GM21526 (cell line): ENCODE results near the gene ZC3H12A.

ENCODE experiments used
- ATAC-seq: cut with Tn5 transposase; IDR thresholded peaks from one replicate; pipeline ENCODE4 v1.9.1; 2021; ENCODE audit warnings: moderate library complexity; ENCODE audit not compliant: unreplicated experiment, low FRiP score

Gene ZC3H12A

DNA sequence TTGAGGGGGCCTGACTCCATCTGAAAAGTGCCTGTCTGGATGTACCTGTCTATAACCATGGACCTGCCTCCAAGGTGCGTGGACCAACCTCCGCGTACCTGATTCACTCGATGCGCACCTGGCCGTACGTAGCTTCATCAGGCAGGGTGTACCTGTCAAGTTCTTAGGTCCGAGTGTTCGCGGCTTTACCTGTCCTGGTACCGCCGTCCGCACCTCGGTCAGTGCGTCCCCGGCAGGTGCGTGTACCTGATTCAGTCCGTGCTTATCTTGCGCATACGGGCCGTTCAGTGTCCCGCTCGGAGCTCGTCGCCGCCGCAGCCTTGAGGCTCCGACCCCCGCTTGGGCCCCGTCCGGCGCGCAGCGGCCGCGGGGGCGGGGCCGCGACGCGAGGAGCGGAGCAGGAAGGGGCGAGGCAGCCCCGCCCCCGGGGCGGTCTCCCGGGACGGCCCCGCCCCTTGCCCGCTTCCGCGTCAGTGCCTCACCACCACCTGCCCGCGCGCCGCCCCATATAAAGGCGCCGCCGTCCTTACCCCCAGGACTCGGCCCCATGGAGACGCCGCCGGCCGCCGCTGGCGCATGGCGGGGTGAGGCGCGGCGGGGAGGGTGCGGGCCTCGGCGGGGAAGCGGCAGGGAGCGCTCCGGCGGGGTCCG is at the start of gene ZC3H12A:
Gene ZC3H12A (plus strand): TSS at position 535 of the 651 bp plus-strand sequence. CDS start 917 bp downstream, outside the sequence.
- no peak for ATAC-seq

DNA sequence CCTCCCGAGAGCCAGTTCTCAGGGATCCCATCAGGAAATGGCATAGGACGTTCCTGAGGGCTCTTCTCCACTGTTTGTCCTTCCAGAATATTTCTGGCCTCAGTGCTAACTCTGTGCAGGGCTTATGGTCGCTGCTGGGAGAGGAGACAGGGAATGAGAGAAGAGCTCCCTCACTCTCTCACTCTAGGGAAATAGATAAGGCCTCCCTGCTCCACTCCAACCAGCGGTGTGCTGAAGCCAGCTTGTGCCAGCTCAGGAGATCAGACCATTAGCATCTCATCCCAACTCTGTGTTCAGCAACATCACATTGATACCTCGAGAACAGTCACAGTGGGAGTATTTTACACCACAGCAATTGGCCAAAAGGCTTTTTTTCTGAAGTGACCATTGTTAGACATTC is 49.2 kb upstream of the ZC3H12A start:
- ATAC-seq = no peak

- ATAC-seq = no peak
Measured at GRCh38 chr1:37429029-37429428, 45.4 kb upstream of the ZC3H12A start.

GRCh38 chr1:37430103-37430985 is 44.0 kb upstream of the ZC3H12A start:
- ATAC-seq = no peak

- ATAC-seq = no peak
Measured at GRCh38 chr1:37432716-37433115, 41.7 kb upstream of the ZC3H12A start.

- no peak for ATAC-seq
Measured at GRCh38 chr1:37433171-37433570, 41.2 kb upstream of the ZC3H12A start.

- ATAC-seq = no peak
Measured at GRCh38 chr1:37434292-37435225, 39.8 kb upstream of the ZC3H12A start.

- no peak for ATAC-seq
Measured at GRCh38 chr1:37437087-37437486, 37.3 kb upstream of the ZC3H12A start.

DNA sequence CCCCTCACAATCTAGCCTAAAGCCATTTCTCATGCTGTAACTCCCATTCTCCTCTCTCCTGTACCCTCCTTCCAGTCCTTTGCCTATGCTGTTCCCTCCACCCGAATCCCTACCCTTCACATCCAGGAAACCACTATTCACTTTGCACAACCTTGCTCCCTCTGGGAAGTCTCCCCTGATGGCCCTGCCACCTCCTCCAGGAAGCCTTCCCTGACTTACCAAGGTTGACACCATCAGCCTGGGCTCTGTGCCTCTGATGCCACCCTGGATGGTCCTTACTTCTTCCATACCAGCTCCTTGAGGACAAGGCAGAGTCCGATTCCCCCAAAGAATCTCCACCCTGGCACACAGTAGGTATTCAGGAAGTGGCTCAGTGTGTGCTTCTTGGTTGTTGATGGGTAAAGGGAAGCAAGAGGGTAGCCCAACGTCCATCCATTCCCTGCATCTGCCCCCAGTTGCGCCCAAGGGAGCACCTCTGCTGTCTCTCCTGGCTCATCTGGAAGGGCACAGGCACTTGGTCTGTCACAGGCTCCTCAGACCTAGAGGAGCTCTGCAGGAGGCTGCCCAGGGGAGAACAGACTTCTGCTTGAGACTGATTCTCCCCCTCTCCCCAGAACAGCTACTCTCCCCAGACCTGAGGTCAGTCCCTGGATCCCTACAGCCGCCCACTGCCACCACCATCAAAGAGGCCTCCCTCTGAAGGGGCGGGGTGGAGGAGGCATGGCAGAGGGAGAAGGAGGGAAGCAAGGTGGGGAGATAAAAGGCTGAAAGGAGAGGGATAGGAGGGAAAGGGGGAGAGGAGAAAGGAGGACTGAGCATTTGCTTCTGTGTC is 36.1 kb upstream of the ZC3H12A start:
- no peak for ATAC-seq

- no peak for ATAC-seq
Measured at GRCh38 chr1:37438869-37439343, 35.5 kb upstream of the ZC3H12A start.

DNA sequence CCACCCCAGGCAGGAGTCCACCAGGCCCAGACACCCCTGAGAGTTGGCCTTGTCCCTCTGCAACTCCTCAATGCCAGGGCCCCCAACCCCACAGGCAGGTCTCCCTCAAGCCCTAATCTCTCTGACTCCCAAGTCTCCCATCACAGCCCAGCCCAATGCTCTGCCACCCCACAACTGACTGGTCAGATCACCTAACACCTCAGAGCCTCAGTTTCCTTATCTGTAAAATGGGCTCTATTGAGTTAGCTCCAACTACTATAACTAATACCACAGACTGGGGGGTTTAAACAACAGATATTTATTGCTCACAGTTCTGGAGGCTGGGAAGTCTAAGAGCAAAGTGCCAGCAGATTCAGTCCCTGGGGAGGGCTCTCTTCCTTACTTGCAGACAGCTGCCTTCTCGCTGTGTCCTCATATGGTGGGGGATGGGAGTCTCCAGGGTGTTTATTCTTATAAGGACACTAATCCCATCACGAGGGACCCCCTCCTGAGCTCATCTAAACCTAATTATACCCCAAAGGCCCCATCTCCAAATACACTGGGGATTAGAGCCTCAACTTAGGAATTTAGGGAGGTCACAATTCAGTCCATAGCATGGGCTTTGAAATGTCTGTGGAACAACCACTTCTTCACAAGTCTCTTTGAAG is 34.9 kb upstream of the ZC3H12A start:
- ATAC-seq = no peak

DNA sequence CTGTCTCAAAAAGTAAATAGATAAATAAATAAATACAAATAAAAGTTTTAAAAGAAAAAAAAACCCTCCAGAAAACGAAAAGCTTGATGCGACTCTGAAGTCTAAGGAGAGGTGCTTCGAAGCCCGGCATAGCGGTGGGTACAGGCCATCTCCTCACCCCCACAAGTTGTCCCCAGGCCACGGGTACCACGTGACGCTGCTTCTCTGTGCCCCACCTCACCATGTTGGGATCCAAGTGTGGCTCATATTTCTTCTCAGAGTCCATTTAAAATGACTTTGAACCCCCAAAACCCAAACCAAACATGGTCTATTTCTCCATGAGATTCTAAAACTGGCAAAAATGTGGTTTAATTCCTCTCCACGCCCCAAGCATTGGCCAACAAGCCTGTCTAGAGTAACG is 32.9 kb upstream of the ZC3H12A start:
- ATAC-seq = no peak

GRCh38 chr1:37442139-37442538 is 32.2 kb upstream of the ZC3H12A start:
- ATAC-seq = no peak

- ATAC-seq = no peak
Measured at GRCh38 chr1:37442644-37443043, 31.7 kb upstream of the ZC3H12A start.

- ATAC-seq = no peak
Measured at GRCh38 chr1:37446874-37447273, 27.5 kb upstream of the ZC3H12A start.

GRCh38 chr1:37448185-37448584 is 26.2 kb upstream of the ZC3H12A start:
- no peak for ATAC-seq

- ATAC-seq = no peak
Measured at GRCh38 chr1:37448691-37449417, 25.5 kb upstream of the ZC3H12A start.

GRCh38 chr1:37449936-37450335 is 24.4 kb upstream of the ZC3H12A start:
- ATAC-seq = no peak

- no peak for ATAC-seq
Measured at GRCh38 chr1:37452416-37452815, 22.0 kb upstream of the ZC3H12A start.
